SK-MEL-5 (cell line): ENCODE measurements around the gene SAA4. TPM values are rescaled to one million over a fixed set of nuclear protein-coding genes. Genes with fewer than 3 reads are reported as not detected.
A peak's percentile ranks its signal among the peaks of the same experiment; 100 is the strongest.
"Not testable (repeated sequence)": the region's sequence is repeated elsewhere in the genome, so short reads cannot be mapped to it uniquely, and the experiment has no call there.

ENCODE experiments used
- DNase-seq: peaks from one replicate; pipeline ENCODE4 v3.0.0-alpha.2; 2016; ENCODE audit warnings: low read depth, low spot score
- in situ Hi-C: cut with HindIII; loops from 2 replicates; pipeline ENCODE4 v1.10.0; 2016; ENCODE audit warnings: low sequenced_read_pairs, high pct_unique_total_duplicates, low pct_unique_long_range_greater_than_20kb
- small RNA-seq, 2 experiments: library from RNA; depleted of rRNA; stranded (forward); fragments of <200 nt; gene quantifications; one replicate each; pipeline ENCODE3, GENCODE V24; 2014
- total RNA-seq: library from RNA; depleted of rRNA; stranded (reverse); fragments of >200 nt; shearing (Covaris generic); gene quantifications from 2 replicates; pipeline ENCODE4 v1.2.3, GENCODE V29; 2014; rRNA removed

Gene SAA4
- total RNA-seq, 1 experiment from 2014 or later, result not detected

GRCh38 chr11:18209058-18209457, 27.5 kb downstream of the SAA4 start:
- no peak for DNase-seq
- in situ Hi-C loops, result no loop called here

DNA sequence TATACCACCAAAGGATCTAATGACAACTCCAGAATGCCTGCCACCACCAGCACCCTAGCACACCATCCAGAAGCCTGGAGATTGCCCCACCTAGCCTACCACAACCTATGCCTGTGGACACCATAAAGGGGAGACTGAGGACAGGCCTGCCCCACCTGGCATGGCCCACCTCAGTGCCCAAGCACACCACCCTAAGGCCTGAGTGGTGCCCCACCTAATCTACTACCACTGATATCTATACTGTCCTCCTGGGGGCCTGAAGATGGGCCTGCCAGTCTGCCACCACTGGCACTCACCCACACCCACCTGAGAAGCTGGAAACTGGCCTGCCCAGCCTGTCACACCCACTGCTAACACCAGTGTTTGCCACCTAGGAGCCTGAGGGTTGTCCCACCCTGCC, 31.8 kb downstream of the SAA4 start:
- no peak for DNase-seq
- in situ Hi-C loops, result no loop called here

GRCh38 chr11:18204220-18204619, 32.4 kb downstream of the SAA4 start:
- DNase-seq, result no peak
- in situ Hi-C loops, result no loop called here

- DNase-seq, result peak; percentile 81
- in situ Hi-C loops, result no loop called here
Measured at GRCh38 chr11:18203723-18204122, 32.9 kb downstream of the SAA4 start.

- DNase-seq, in situ Hi-C loops: not testable (repeated sequence)
Measured at GRCh38 chr11:18197738-18198137, 38.9 kb downstream of the SAA4 start.

GRCh38 chr11:18196532-18196931, 40.1 kb downstream of the SAA4 start:
- no peak for DNase-seq
- in situ Hi-C loops, result no loop called here

DNA sequence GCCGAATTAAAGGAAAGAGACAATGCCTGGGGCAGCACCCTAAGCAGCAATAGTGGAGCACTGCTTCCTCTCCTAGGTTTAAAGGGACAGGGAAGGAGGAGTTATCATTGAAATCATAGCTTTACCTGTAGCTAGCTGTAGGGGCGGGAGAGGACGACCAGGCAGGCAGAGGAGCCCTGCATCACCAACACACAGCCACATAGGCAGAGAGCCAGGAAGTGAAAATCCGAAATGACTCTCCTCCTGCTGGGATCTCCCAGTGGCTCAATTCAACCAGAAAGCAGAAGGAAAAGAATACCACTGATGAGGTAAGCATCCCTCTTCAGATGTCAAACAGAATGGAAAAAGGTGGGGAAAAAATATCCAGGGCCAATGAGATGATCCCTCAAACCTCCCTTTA, 43.6 kb downstream of the SAA4 start:
- no peak for DNase-seq
- in situ Hi-C loops, result no loop called here

GRCh38 chr11:18191376-18191775, 45.2 kb downstream of the SAA4 start:
- DNase-seq, result peak; percentile 25
- in situ Hi-C loops, result no loop called here

DNA sequence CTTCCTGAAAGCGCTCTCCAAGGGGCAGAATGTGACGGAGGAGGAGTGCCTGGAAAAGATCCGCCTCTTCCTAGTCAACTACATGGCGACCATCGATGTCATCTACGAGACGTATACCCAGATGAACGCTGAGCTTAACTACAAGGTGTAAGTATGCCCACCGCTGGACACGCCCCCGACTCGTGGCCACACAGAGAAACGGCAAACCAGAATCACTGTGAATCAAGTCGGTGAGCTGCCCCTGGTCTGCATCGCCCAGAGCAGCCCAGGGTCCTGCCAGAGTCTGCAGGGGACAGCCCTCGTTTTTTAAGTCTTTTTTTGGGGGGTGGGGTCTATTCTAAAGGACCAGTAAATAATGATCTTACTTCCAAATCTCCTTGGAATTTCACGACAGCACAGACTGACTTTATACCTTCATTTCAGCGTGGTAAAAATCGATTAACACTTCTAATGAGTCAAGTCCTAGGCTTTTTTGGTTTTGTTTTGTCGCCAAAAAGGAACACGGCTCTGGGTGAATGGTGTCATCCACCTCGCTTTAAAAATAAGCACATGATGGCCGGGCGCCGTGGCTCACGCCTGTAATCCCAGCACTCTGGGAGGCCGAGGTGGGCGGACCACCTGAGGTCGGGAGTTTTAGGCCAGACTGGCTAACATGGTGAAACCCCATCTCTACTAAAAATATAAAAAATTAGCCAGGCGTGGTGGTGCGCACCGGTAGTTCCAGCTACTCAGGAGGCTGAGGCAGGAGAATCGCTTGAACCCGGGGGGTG, 46.9 kb downstream of the SAA4 start:
- in situ Hi-C loops, result not testable (repeated sequence)

GRCh38 chr11:18188796-18189195, 47.8 kb downstream of the SAA4 start:
- DNase-seq, result no peak
- in situ Hi-C loops, result no loop called here

More for the DNA sequence above, 46.9 kb downstream of the SAA4 start:
- not testable (repeated sequence) for DNase-seq

Small RNA genes lying within 50 kb of the gene (small RNA-seq; reads per million reads assigned to genes)
- gene RNA5SP333 (0 to 0.05 reads per million in 2 experiments), gene RNA5SP334 (0 reads per million in 2 experiments)

Other genes with a start within 250 kb of the SAA4 start
- gene SERGEF, start 223.8 kb downstream of the SAA4 start, total RNA-seq, result 24.1 and 35.1 TPM in 2 replicates
- gene TPH1, start 190.5 kb downstream of the SAA4 start, total RNA-seq, result 0.11 TPM in 1 of 2 replicates, not detected in the other
- 36.1 and 37.3 TPM in 2 replicates for gene SAAL1, start 130.7 kb downstream of the SAA4 start, total RNA-seq
- 0.11 and 0.21 TPM in 2 replicates for gene MRGPRX3, start 104.2 kb downstream of the SAA4 start, total RNA-seq
- 0.16 and 0.29 TPM in 2 replicates for gene MRGPRX4, start 64.0 kb downstream of the SAA4 start, total RNA-seq
- gene SAA2, start 11.9 kb upstream of the SAA4 start, total RNA-seq, result not detected in 2 replicates
- 0.40 TPM in 1 of 2 replicates, not detected in the other for gene SAA1, start 29.5 kb upstream of the SAA4 start, total RNA-seq
- 196 and 240 TPM in 2 replicates for gene HPS5, start 85.3 kb upstream of the SAA4 start, total RNA-seq
- gene GTF2H1, start 85.8 kb upstream of the SAA4 start, total RNA-seq, result 129 and 153 TPM in 2 replicates
- gene LDHA, start 157.8 kb upstream of the SAA4 start, total RNA-seq, result 1,308 and 1,481 TPM in 2 replicates
- not detected in 2 replicates for gene LDHC, start 175.5 kb upstream of the SAA4 start, total RNA-seq
- gene LDHAL6A, start 219.1 kb upstream of the SAA4 start, total RNA-seq, result not detected in 2 replicates